GM12878 (cell line): Measurements from ENCODE around the gene ANKRD24. TPM values are rescaled to one million over a fixed set of nuclear protein-coding genes. Genes with fewer than 3 reads are reported as not detected.

Experiments used
- ATAC-seq: fragments of 200-7000 bp; cut with Tn5 transposase; 3 replicates; pipeline ENCODE4 v1.9.1; 2020; ENCODE audit warnings: mild to moderate bottlenecking, moderate library complexity
- BruUV-seq: library from RNA; stranded (reverse); fragments of 400-500 nt; replicated peaks from 2 replicates; lab custom pipeline; 2021; lab: Mats Ljungman, UMichigan
- CTCF ChIA-PET: fragments of 300-600 bp; sonication (Branson Sonifier 250); formaldehyde crosslinking; extraction: SDS; loops from one replicate; lab custom pipeline; 2021; ENCODE audit warnings: inconsistent platforms; lab: Yijun Ruan, JAX
- POLR2A ChIA-PET: fragments of 350-600 bp; formaldehyde crosslinking; extraction: SDS; loops from one replicate; lab custom pipeline; 2021; ENCODE audit warnings: inconsistent platforms; lab: Charles Lee
- RAD21 ChIA-PET: fragments of 300-600 bp; sonication (Branson Sonifier 250); formaldehyde crosslinking; loops from one replicate; lab custom pipeline; 2023; ENCODE audit warnings: antibody characterized with exemption; ENCODE audit not compliant: unreplicated experiment; lab: Charles Lee
- SMC1A ChIA-PET: fragments of 300-600 bp; sonication (Branson Sonifier 250); formaldehyde crosslinking; loops from one replicate; lab custom pipeline; 2023; ENCODE audit not compliant: unreplicated experiment, uncharacterized antibody; lab: Charles Lee
- DNase-seq: peaks from one replicate; pipeline ENCODE4 v3.0.0-alpha.2; 2011; ENCODE audit warnings: low read depth, low spot score
- FAIRE-seq: peaks from 3 replicates; lab custom pipeline; 2011; peaks lifted over from hg19 to GRCh38; lab: Jason Lieb, UNC
- H2AFZ ChIP-seq: 2 replicates; pipeline ENCODE4 v1.6.0; 2011; ENCODE audit warnings: low read depth, low read length, control low read depth; ENCODE audit not compliant: control insufficient read depth
- H3K27ac ChIP-seq: 2 replicates; pipeline ENCODE4 v1.5.1; 2011; ENCODE audit warnings: control low read depth; ENCODE audit not compliant: control insufficient read depth, insufficient read depth
- H3K27me3 ChIP-seq, 2 experiments: replicated peaks in 1 of 2; 2 replicates each; pipeline versions ENCODE4 v1.6.0 to v1.6.1; 2011; ENCODE audit warnings: low read length in 1 of 2; ENCODE audit not compliant: control insufficient read depth in 2 of 2, insufficient read depth in 2 of 2
- H3K36me3 ChIP-seq, 2 experiments: 2 replicates each; pipeline ENCODE4 v1.5.1; 2011; ENCODE audit warnings: low read length in 1 of 2; ENCODE audit not compliant: control insufficient read depth in 2 of 2, insufficient read depth in 2 of 2
- H3K4me1 ChIP-seq: 2 replicates; pipeline ENCODE4 v1.6.1; 2011; ENCODE audit warnings: mild to moderate bottlenecking, low read length, moderate library complexity, mixed read lengths; ENCODE audit not compliant: control insufficient read depth, insufficient read depth
- H3K4me2 ChIP-seq: 2 replicates; pipeline ENCODE4 v1.6.0; 2011; ENCODE audit warnings: control low read depth; ENCODE audit not compliant: control insufficient read depth, insufficient read depth
- H3K4me3 ChIP-seq: fragments of 200-600 bp; sonication (generic); 2 replicates; pipeline ENCODE4 v1.5.1; 2016
- H3K79me2 ChIP-seq: 2 replicates; pipeline ENCODE4 v1.6.0; 2011; ENCODE audit warnings: low read length; ENCODE audit not compliant: control insufficient read depth, insufficient read depth
- H3K9ac ChIP-seq: 2 replicates; pipeline ENCODE4 v1.8.0; 2011; ENCODE audit warnings: low read length, control low read depth, mixed read lengths; ENCODE audit not compliant: control insufficient read depth, insufficient read depth
- H3K9me3 ChIP-seq: replicated peaks from 3 replicates; pipeline ENCODE4 v1.5.1; 2011; ENCODE audit warnings: mild to moderate bottlenecking, low read length; ENCODE audit not compliant: control insufficient read depth, insufficient read depth
- H4K20me1 ChIP-seq: 2 replicates; pipeline ENCODE4 v1.6.0; 2011; ENCODE audit not compliant: control insufficient read depth, insufficient read depth
- CBFB ChIP-seq: IDR thresholded peaks from 2 replicates; pipeline ENCODE4 v1.6.1; 2016; ENCODE audit warnings: antibody characterized with exemption, low read depth
- CEBPB ChIP-seq, 2 experiments: fragments of 150-350 bp in 1 of 2; IDR thresholded peaks; 2 replicates each; pipeline ENCODE4 v1.6.1; 2012 to 2014; ENCODE audit warnings: low read depth in 2 of 2, low read length in 2 of 2, borderline replicate concordance in 1 of 2, inconsistent platforms in 1 of 2
- FOS ChIP-seq: IDR thresholded peaks from 3 replicates; pipeline ENCODE4 v1.6.1; 2011; ENCODE audit warnings: borderline replicate concordance; ENCODE audit not compliant: insufficient read length; ENCODE audit errors: extremely low read depth
- HDGF ChIP-seq: fragments of 450-650 bp; IDR thresholded peaks from 2 replicates; pipeline ENCODE4 v1.6.1; 2016; ENCODE audit warnings: antibody characterized with exemption
- MTA3 ChIP-seq: IDR thresholded peaks from 2 replicates; pipeline ENCODE4 v1.6.1; 2012; ENCODE audit warnings: low read length, inconsistent platforms, borderline replicate concordance
- PML ChIP-seq: IDR thresholded peaks from 2 replicates; pipeline ENCODE4 v1.6.1; 2012; ENCODE audit warnings: low read length, inconsistent platforms
- RAD21 ChIP-seq: IDR thresholded peaks from 2 replicates; pipeline ENCODE4 v1.6.1; 2011; ENCODE audit warnings: mild to moderate bottlenecking, low read depth, low read length, moderate library complexity; ENCODE audit not compliant: insufficient read depth
- RAD51 ChIP-seq: fragments of 450-650 bp; IDR thresholded peaks from 2 replicates; pipeline ENCODE4 v1.6.1; 2016; ENCODE audit warnings: moderate library complexity, mild to moderate bottlenecking, inconsistent platforms
- RFX5 ChIP-seq: IDR thresholded peaks from 2 replicates; pipeline ENCODE4 v1.6.1; 2011; ENCODE audit warnings: low read depth, low read length, improper control_type of control experiment
- RUNX3 ChIP-seq: IDR thresholded peaks from 2 replicates; pipeline ENCODE4 v1.6.1; 2012; ENCODE audit warnings: low read length, inconsistent platforms
- SMARCA5 ChIP-seq: fragments of 450-650 bp; IDR thresholded peaks from 2 replicates; pipeline ENCODE4 v1.6.1; 2017; ENCODE audit warnings: mild to moderate bottlenecking
- SMC3 ChIP-seq: IDR thresholded peaks from 2 replicates; pipeline ENCODE4 v1.6.1; 2011; ENCODE audit warnings: low read length, improper control_type of control experiment, borderline replicate concordance
- SPI1 ChIP-seq: IDR thresholded peaks from 2 replicates; pipeline ENCODE4 v1.6.1; 2011; ENCODE audit warnings: low read depth, mild to moderate bottlenecking, low read length, moderate library complexity, borderline replicate concordance; ENCODE audit not compliant: insufficient read depth
- SREBF1 ChIP-seq: IDR thresholded peaks from 2 replicates; pipeline ENCODE4 v1.6.1; 2012; ENCODE audit warnings: mild to moderate bottlenecking, low read length
- SREBF2 ChIP-seq: IDR thresholded peaks from 2 replicates; pipeline ENCODE4 v1.6.1; 2012; ENCODE audit warnings: mild to moderate bottlenecking, low read length
- STAT3 ChIP-seq: IDR thresholded peaks from 2 replicates; pipeline ENCODE4 v1.6.1; 2011; ENCODE audit warnings: low read depth, low read length, improper control_type of control experiment
- TCF3 ChIP-seq: IDR thresholded peaks from 2 replicates; pipeline ENCODE4 v1.6.1; 2012; ENCODE audit warnings: low read depth, mild to moderate bottlenecking, low read length, borderline replicate concordance; ENCODE audit not compliant: insufficient read depth
- YY1 ChIP-seq: IDR thresholded peaks from 2 replicates; pipeline ENCODE4 v1.6.1; 2011; ENCODE audit warnings: low read depth, mild to moderate bottlenecking, low read length
- WGBS: methylation state at CpG from one replicate; pipeline ENCODE4 v1.1.6; 2016; ENCODE audit warnings: low lambda C conversion rate; ENCODE audit not compliant: insufficient replicate concordance, insufficient coverage; ENCODE audit errors: missing lambda C conversion rate; 5-methylcytosine and 5-hydroxymethylcytosine counted together
- in situ Hi-C: fragments of 300-500 bp; cut with MboI; formaldehyde crosslinking; loops from 9 replicates; pipeline ENCODE4 v1.14.3; 2018; ENCODE audit warnings: mixed read lengths
- intact Hi-C: fragments of 100-400 bp; cut with micrococcal nuclease; formaldehyde crosslinking; loops from one replicate; pipeline ENCODE4 v1.14.2; 2022; ENCODE audit not compliant: unreplicated experiment
- polyA plus RNA-seq, 11 experiments: library from polyadenylated mRNA; depleted of rRNA in 4 of 11; unstranded in 6 of 11; stranded (reverse) in 5 of 11; fragments of >200 nt; fragmentation: Nextera tagmentation in 4 of 11; fragmentation: Illumina TruSeq in 1 of 11; extraction: Ambion mirVana in 4 of 11; extraction: Trizol in 1 of 11; gene quantifications; 1 replicate in 1 of 11; 2 replicates in 10 of 11; pipeline versions ENCODE4 v1.2.1 to v1.2.3, GENCODE V29; 2011 to 2016; ENCODE audit warnings: inconsistent platforms in 2 of 11, missing spikeins in 2 of 11, low read depth in 1 of 11
- total RNA-seq, 4 experiments: library from RNA; depleted of rRNA in 3 of 4; stranded (reverse); fragments of >200 nt in 3 of 4; fragmentation: Illumina TruSeq in 1 of 4; extraction: Trizol in 1 of 4; gene quantifications; 2 replicates each; pipeline versions ENCODE4 v1.2.1 to v1.2.3, GENCODE V29; 2013 to 2021
- TF ChIP-seq, protein P1 (sequence below): IDR thresholded peaks from 2 replicates; pipeline ENCODE4 v1.6.1; 2011; ENCODE audit warnings: borderline replicate concordance, low read depth, mild to moderate bottlenecking, moderate library complexity, mixed read lengths, low read length; ENCODE audit not compliant: insufficient read depth; ENCODE audit errors: extremely low read length
- TF ChIP-seq, protein P2 (sequence below): fragments of 450-650 bp; IDR thresholded peaks from 2 replicates; pipeline ENCODE4 v1.6.1; 2016; ENCODE audit warnings: mild to moderate bottlenecking

Gene ANKRD24
- total and polyA plus RNA-seq, 10 of the 15 experiments (the other 5 are each of a cell fraction or from before 2014, with no cell fraction given), result 0.02 to 0.59 (median 0.35) TPM; not detected in 1

DNA sequence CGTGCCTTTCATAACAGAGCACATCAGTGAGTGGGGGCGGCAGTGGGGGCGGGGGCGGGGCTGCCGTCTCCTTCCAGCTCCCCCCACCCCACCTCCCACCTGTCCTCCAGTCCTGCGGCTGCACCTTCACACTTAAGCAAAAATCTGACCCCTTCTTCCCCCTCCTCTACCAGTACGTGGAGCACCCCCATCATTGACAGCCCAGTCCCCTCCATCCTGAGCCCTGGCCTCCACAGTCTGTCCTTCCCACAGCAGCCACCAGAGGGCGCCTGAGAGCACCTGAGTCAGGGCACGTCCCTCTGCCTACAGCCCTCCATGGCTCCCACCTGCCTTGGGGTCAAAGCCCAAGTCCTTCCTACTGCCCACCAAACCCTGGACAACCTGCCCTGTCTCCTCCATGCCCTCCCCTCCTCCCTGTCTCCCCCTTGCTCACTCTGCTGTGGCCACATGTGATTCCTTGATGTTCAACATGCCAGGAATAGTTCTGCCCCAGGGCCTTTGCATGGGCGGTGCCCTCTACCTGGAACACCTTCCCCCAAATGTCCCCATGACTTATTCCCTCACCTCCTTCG, 50.9 kb downstream of the ANKRD24 start:
- no peak overlapping the region for H2AFZ ChIP-seq
- peaks cover 50% of the 10 kb centered on the region for H3K79me2 ChIP-seq
- no peaks in the 10 kb centered on the region for H3K27me3 ChIP-seq
- peak overlapping the region; percentile 42; the same call in 1 of the 2 replicates for H3K4me2 ChIP-seq
- H3K4me3 ChIP-seq, result peak overlapping the region; percentile 48; the same call in 1 of the 2 replicates
- H3K36me3 ChIP-seq, result peaks cover 2 to 21% of the 10 kb centered on the region in 2 experiments; a peak in 3 of 4 replicates
- no peak overlapping the region for H3K9ac ChIP-seq
- 24% methylated on average over 11 of the region's 11 CpGs for WGBS
- H3K27ac ChIP-seq, result no peak overlapping the region
- no TSS peak for BruUV-seq
- in situ Hi-C loops, result no loop called here
- ChIA-PET CTCF (interaction anchor here (0.9 to 3.2 kb wide), 11 partner anchors 10 to 238 kb away, joined by 3 to 42 read pairs (median 3); partner anchors contain the start of genes CHAF1A and YJU2), SMC1A (interaction anchor here (1.4 to 1.5 kb wide), 3 partner anchors 8 to 33 kb away, joined by 5 to 8 read pairs (median 5); partner anchors contain the start of gene YJU2), POLR2A (interaction anchor here (1.6 to 6.0 kb wide), 2 partner anchors 9 to 109 kb away, joined by 3 to 45 read pairs; no protein-coding TSS in a partner anchor), RAD21 (interaction anchor here (0.6 to 1.5 kb wide), 4 partner anchors 9 to 246 kb away, joined by 3 to 5 read pairs (median 4); no protein-coding TSS in a partner anchor)
- ATAC-seq, result peak; percentile 50
- H3K4me1 ChIP-seq, result peaks cover 3% of the 10 kb centered on the region
- FAIRE-seq, result peak; percentile 84
- intact Hi-C loops, result no loop called here
- DNase-seq, result no peak
- H4K20me1 ChIP-seq, result no peaks in the 10 kb centered on the region
- no peaks in the 10 kb centered on the region; the same call in 2 of the 3 replicates for H3K9me3 ChIP-seq
- TF ChIP-seq PML (no peak), RAD21 (peak; percentile 41), HDGF (peak; percentile 94), SMARCA5 (peak; percentile 100), SREBF2 (no peak), FOS (no peak), STAT3 (no peak), CEBPB (IDR thresholded peaks at IDR 0.05; ENCODE audit: borderline replicate concordance in 1 of 2, low read depth in 2 of 2, low read length in 2 of 2) (no peak), CBFB (no peak), RAD51 (no peak), YY1 (peak; percentile 76), MTA3 (no peak), SREBF1 (no peak), SMC3 (peak; percentile 36; the same call in 1 of the 2 replicates), TCF3 (0 out of 2 replicates have a peak, but pooled peaks have one; percentile 23), SPI1 (no peak), RFX5 (no peak), RUNX3 (peak; percentile 35; the same call in 1 of the 2 replicates)
- TF ChIP-seq, protein P1, sequence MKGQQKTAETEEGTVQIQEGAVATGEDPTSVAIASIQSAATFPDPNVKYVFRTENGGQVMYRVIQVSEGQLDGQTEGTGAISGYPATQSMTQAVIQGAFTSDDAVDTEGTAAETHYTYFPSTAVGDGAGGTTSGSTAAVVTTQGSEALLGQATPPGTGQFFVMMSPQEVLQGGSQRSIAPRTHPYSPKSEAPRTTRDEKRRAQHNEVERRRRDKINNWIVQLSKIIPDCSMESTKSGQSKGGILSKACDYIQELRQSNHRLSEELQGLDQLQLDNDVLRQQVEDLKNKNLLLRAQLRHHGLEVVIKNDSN, result no peak
- TF ChIP-seq, protein P2, sequence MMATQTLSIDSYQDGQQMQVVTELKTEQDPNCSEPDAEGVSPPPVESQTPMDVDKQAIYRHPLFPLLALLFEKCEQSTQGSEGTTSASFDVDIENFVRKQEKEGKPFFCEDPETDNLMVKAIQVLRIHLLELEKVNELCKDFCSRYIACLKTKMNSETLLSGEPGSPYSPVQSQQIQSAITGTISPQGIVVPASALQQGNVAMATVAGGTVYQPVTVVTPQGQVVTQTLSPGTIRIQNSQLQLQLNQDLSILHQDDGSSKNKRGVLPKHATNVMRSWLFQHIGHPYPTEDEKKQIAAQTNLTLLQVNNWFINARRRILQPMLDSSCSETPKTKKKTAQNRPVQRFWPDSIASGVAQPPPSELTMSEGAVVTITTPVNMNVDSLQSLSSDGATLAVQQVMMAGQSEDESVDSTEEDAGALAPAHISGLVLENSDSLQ, result peak; percentile 51; the same call in 1 of the 2 replicates
